Mesodermal cell (in vitro differentiated cells): ENCODE measurements around the gene PLEKHS1. TPM values are rescaled to one million over a fixed set of nuclear protein-coding genes. Genes with fewer than 3 reads are reported as not detected.

Experiments used
- H3K27ac ChIP-seq: 2 replicates; pipeline ENCODE4 v1.7.0; 2013; ENCODE audit warnings: mild to moderate bottlenecking, low read depth, low read length, moderate library complexity; ENCODE audit not compliant: severe bottlenecking
- H3K36me3 ChIP-seq: 2 replicates; pipeline ENCODE4 v1.7.1; 2013; ENCODE audit warnings: mild to moderate bottlenecking, low read length, moderate library complexity; ENCODE audit not compliant: control insufficient read depth, insufficient read depth
- H3K4me1 ChIP-seq: one replicate; pipeline ENCODE4 v1.7.1; 2013; ENCODE audit warnings: mild to moderate bottlenecking, low read length; ENCODE audit not compliant: insufficient read depth, control insufficient read depth, poor library complexity, severe bottlenecking
- H3K4me3 ChIP-seq: 2 replicates; pipeline ENCODE4 v1.7.0; 2013; ENCODE audit warnings: low read length, control low read depth, mild to moderate bottlenecking; ENCODE audit not compliant: insufficient read depth, poor library complexity, severe bottlenecking; ENCODE audit errors: extremely low read depth
- H3K9me3 ChIP-seq: 2 replicates; pipeline ENCODE4 v1.7.1; 2013; ENCODE audit warnings: mild to moderate bottlenecking, low read length, moderate library complexity; ENCODE audit not compliant: control insufficient read depth
- WGBS, 2 experiments: methylation state at CpG; one replicate each; pipeline ENCODE4 v1.1.5; 2013; ENCODE audit warnings: missing lambda C conversion rate in 2 of 2; ENCODE audit not compliant: insufficient coverage in 2 of 2; 5-methylcytosine and 5-hydroxymethylcytosine counted together
- polyA plus RNA-seq, 2 experiments: library from polyadenylated mRNA; stranded (reverse); fragments of 50-300 nt; gene quantifications; one replicate each; pipeline ENCODE4 v1.2.3, GENCODE V29; 2013

Gene PLEKHS1
- polyA plus RNA-seq (2013, experiment 1 of 2): not detected
- polyA plus RNA-seq (2013, experiment 2 of 2): not detected

GRCh38 chr10:113751181-113751732, at the start of gene PLEKHS1:
Gene PLEKHS1, plus strand, starts transcription at chr10:113751682. Its CDS starts 3,596 bp downstream, at chr10:113755278.
- peaks cover 6% of the 10 kb centered on the region for H3K4me1 ChIP-seq
- no peak within 1 kb of the TSS for H3K4me3 ChIP-seq
- no peaks in the 10 kb centered on the region for H3K36me3 ChIP-seq
- 83 to 91% methylated on average over 3 of the region's 3 CpGs for WGBS, 2 experiments
- no peaks in the 10 kb centered on the region for H3K9me3 ChIP-seq
- H3K27ac ChIP-seq: no peak within 1 kb of the TSS

DNA sequence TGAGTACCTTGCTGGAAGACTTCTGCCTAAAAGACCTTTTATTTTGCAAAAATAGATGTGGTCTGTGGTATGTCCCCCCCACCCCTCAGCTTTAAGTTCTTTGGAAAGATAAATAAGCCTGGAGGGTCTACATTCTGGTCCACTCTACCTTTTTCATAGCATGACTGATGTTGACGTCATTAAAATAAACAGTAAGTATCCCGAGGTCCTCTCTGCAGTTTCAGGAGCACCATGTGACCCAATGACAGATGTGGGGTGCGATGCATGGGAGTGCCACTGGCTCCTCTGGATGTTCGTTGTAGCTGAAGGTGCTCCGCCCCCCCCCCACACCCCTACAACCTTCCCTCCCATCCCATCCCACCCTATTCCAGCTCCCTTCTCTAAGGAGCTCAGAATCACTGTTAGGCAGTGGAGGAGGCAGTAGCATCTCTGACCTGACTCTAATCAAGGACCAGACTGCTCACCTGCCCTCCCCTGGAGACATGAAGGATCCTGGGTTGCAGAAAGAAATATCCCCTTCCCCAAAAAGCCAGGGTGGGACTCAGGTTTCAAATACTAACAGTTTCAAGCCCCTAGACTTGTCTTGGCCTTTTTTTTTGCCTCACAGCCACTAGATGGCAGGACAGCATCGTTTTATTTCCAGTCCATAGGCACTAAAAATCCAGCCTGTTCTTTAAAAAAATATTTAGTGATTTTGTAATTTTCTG, 46.7 kb upstream of the PLEKHS1 start:
- no peak overlapping the region for H3K4me3 ChIP-seq
- H3K27ac ChIP-seq: no peak overlapping the region
- WGBS, 2 experiments: 76 to 89% methylated on average over 3 of the region's 6 CpGs
- H3K36me3 ChIP-seq: no peaks in the 10 kb centered on the region
- H3K9me3 ChIP-seq: no peaks in the 10 kb centered on the region
- peaks cover 31% of the 10 kb centered on the region for H3K4me1 ChIP-seq

- Histone ChIP-seq H3K9me3 (no peaks in the 10 kb centered on the region), H3K4me1 (peaks cover 36% of the 10 kb centered on the region), H3K27ac (no peak overlapping the region), H3K4me3 (no peak overlapping the region), H3K36me3 (no peaks in the 10 kb centered on the region)
These were observed 46.2 kb upstream of the PLEKHS1 start for GRCh38 chr10:113705344-113705652.

- no peaks in the 10 kb centered on the region for H3K9me3 ChIP-seq
- H3K36me3 ChIP-seq: no peaks in the 10 kb centered on the region
- H3K4me1 ChIP-seq: peaks cover 49% of the 10 kb centered on the region
- no peak overlapping the region for H3K27ac ChIP-seq
- H3K4me3 ChIP-seq: no peak overlapping the region
- 77 to 83% methylated on average over 1 to 2 of the region's 5 CpGs for WGBS, 2 experiments
These were observed 44.9 kb upstream of the PLEKHS1 start for GRCh38 chr10:113706623-113707022.

DNA sequence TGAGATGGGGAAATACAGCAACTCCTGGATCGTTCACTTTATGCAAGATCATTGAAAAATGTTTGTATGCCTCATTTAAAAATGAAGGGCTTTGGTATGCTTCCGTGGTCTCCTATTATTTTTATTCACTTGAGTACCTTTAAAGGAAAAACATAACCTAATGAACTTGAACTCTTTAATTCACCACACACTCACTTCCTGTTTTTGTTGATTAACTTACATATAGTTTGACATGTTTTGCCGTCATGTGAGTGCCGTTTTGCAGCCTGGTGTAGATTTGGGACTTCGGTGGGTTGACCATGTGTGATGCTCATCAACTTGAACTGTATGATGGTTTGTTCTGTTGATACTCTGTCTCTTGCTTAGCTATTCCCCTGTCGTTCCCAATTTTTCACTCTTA, 42.8 kb upstream of the PLEKHS1 start:
- WGBS, 2 experiments: 100% methylated on average over 1 of the region's 6 CpGs

GRCh38 chr10:113709221-113709838, 42.2 kb upstream of the PLEKHS1 start:
- Histone ChIP-seq H3K4me1 (peaks cover 54% of the 10 kb centered on the region), H3K27ac (peak overlapping the region; percentile 94), H3K36me3 (no peaks in the 10 kb centered on the region), H3K4me3 (no peak overlapping the region), H3K9me3 (no peaks in the 10 kb centered on the region)
- WGBS, 2 experiments: 25 to 28% methylated on average over 4 of the region's 8 CpGs

More for the DNA sequence above, 42.8 kb upstream of the PLEKHS1 start:
- Histone ChIP-seq H3K36me3 (no peaks in the 10 kb centered on the region), H3K9me3 (no peaks in the 10 kb centered on the region), H3K4me1 (peaks cover 54% of the 10 kb centered on the region), H3K4me3 (no peak overlapping the region), H3K27ac (peak overlapping the region; percentile 94)

DNA sequence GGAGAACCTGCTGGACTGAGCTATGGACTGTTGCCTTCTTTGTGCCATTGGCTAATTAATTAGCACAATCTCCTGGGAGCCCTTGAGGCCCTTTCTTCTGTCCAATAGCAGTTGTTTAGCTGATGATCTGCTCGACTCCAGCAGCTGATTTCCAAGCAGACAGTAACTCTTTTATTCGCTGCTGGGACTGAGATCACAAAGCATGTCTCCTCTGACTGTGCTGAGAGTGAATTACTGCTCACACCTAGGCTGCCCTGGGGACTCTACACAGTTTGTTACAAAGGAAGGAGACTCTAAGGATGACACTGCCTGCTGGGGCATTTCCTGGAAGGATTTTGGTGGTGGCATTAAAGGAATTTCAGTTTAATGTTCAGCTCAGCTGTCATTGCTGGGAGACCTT, 40.3 kb upstream of the PLEKHS1 start:
- no peak overlapping the region for H3K4me3 ChIP-seq
- peaks cover 45% of the 10 kb centered on the region for H3K4me1 ChIP-seq
- H3K9me3 ChIP-seq: no peaks in the 10 kb centered on the region
- no peaks in the 10 kb centered on the region for H3K36me3 ChIP-seq
- WGBS, 2 experiments: 62 to 68% methylated on average over 2 of the region's 2 CpGs
- peak overlapping the region; percentile 94 for H3K27ac ChIP-seq

DNA sequence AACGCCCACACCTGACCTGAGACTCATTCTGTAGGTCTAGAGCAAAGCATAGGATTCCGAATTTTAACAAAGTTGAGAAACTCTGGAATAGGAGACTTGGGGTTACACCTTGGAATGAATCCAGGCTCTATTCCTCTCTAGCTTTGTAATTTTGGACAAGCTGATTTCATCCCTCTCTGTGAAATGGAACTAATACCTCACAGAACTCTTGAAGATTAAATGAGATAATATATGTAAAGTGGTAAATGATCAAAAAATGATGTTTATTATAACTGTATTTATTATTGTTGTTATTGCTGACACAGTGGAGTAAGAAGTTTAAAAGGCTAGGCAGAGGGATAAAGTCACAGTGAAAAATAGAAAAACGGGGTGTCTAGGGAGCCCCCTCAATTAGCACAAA, 39.5 kb upstream of the PLEKHS1 start:
- no peaks in the 10 kb centered on the region for H3K9me3 ChIP-seq
- peaks cover 2% of the 10 kb centered on the region for H3K36me3 ChIP-seq
- 76 to 86% methylated on average over 2 of the region's 3 CpGs for WGBS, 2 experiments
- H3K27ac ChIP-seq: no peak overlapping the region
- H3K4me1 ChIP-seq: peaks cover 42% of the 10 kb centered on the region
- no peak overlapping the region for H3K4me3 ChIP-seq

- H3K4me3 ChIP-seq: no peak overlapping the region
- WGBS, 2 experiments: 75 to 77% methylated on average over 3 to 6 of the region's 8 CpGs
- H3K27ac ChIP-seq: no peak overlapping the region
- H3K9me3 ChIP-seq: no peaks in the 10 kb centered on the region
- H3K36me3 ChIP-seq: peaks cover 4% of the 10 kb centered on the region
- peaks cover 39% of the 10 kb centered on the region for H3K4me1 ChIP-seq
These were observed 38.5 kb upstream of the PLEKHS1 start for GRCh38 chr10:113712755-113713639.

GRCh38 chr10:113713640-113713982, 37.9 kb upstream of the PLEKHS1 start:
- 86% methylated on average over 1 of the region's 2 CpGs; no CpG with 5 or more reads in 1 of the 2 experiments for whole genome bisulfite sequencing, 2 experiments
- Histone ChIP-seq H3K27ac (no peak overlapping the region), H3K9me3 (no peaks in the 10 kb centered on the region), H3K36me3 (peaks cover 4% of the 10 kb centered on the region), H3K4me1 (peaks cover 33% of the 10 kb centered on the region), H3K4me3 (no peak overlapping the region)
